Epithelial cell of proximal tubule (primary cell): Measurements from ENCODE around the gene ENPP7. TPM values are rescaled to one million over a fixed set of nuclear protein-coding genes. Genes with fewer than 3 reads are reported as not detected.

Experiments used
- DNase-seq: peaks from one replicate; pipeline ENCODE4 v3.0.0-alpha.2; 2011; ENCODE audit warnings: low read depth
- H3K4me3 ChIP-seq: 2 replicates; pipeline ENCODE4 v1.5.1; 2011; ENCODE audit warnings: low read depth, mild to moderate bottlenecking, low read length
- total RNA-seq: library from RNA; depleted of rRNA; stranded (reverse); fragments of >200 nt; gene quantifications from 2 replicates; pipeline ENCODE4 v1.2.3, GENCODE V29; 2015
- TF ChIP-seq, protein P1 (sequence below): conservative IDR thresholded peaks from 2 replicates; pipeline ENCODE4 v1.5.1; 2012; ENCODE audit warnings: low read depth, mild to moderate bottlenecking, low read length

Gene ENPP7
- total RNA-seq, 1 donor from 2014 or later: not detected

DNA sequence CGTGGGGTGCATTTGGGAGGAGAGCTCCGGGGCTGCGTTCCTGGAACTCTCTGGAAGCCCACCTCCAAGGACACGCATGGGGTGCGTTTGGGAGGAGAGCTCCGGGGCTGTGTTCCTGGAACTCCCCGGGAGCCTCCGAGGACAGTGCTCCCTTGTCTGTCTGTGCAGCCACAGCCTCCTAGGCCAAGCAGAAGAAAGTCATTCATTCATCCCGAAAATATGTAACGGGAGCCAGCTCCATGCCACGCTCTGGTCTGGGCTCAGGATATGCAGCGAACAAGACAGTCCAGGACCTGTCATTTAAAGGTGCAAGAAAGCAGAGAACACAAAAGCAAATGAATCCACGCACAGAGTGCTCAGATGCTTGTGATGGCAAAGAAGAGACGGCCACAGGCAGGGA is 7.9 kb downstream of the ENPP7 start:
- TF ChIP-seq, protein P1, sequence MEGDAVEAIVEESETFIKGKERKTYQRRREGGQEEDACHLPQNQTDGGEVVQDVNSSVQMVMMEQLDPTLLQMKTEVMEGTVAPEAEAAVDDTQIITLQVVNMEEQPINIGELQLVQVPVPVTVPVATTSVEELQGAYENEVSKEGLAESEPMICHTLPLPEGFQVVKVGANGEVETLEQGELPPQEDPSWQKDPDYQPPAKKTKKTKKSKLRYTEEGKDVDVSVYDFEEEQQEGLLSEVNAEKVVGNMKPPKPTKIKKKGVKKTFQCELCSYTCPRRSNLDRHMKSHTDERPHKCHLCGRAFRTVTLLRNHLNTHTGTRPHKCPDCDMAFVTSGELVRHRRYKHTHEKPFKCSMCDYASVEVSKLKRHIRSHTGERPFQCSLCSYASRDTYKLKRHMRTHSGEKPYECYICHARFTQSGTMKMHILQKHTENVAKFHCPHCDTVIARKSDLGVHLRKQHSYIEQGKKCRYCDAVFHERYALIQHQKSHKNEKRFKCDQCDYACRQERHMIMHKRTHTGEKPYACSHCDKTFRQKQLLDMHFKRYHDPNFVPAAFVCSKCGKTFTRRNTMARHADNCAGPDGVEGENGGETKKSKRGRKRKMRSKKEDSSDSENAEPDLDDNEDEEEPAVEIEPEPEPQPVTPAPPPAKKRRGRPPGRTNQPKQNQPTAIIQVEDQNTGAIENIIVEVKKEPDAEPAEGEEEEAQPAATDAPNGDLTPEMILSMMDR: no peak
- no peak for DNase-seq
- H3K4me3 ChIP-seq: no peak overlapping the region

DNA sequence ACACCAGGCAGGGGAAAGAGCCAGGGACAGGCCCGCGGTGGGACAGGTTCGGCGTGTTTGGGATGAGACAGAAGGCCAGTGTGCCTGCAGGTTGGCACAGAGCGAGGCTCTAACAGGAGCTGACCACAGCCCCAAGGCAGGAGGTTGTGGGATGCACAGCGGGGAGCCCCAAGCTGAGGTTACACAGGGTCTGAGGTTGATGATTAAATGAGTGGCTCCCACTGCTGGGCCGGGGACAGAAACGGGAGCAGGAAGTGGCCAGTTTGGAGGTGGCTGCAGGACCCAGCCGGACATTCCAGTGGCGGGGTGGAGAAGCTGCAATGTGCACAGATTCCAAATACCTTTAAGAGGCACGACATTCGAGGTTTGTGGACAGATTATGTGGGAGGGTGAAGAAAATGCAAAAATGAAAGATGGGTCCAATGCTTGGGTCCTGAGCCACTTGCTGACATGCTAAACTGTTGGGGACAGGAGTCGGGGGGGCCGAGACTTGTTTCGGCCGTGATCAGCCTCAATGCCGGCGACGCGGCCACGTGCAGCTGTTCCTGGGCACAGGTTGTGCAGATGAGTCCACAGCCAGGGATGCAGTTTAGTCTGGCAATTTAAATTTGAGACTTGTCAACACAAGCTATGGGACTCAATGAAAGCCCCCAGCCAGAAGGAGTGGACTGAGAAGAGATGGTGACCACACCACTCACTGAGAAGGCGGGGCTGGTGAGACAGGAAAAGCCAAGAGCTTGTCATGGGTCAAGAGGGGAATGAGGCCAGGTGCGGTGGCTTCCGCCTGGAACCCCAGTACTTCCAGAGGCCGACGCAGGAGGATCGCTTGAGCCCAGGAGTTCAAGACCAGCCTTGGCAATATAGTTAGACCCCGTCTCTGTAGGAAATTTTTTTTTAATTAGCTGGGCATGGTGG is 8.7 kb downstream of the ENPP7 start:
- DNase-seq: no peak
- TF ChIP-seq, protein P1: no peak

DNA sequence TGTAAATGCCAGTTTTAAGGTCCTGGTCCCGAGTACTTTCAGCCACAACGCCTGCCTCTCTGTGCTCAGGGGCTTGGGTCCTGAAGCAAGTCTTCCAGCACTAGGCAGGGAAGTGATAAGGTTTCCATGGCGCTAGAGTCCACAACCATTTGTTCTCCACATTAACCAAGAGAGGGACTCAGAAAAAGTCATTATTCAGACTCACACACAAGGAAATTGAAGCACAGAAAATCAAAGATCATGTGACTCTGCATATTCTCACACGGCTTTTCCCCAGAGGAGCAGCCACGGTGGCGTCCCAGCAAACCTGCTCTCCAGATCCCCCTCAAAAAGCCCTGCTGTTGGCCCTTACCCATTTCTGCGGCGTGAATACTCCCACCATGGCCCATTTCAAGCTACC is 9.7 kb downstream of the ENPP7 start:
- no peak for DNase-seq
- no peak overlapping the region for H3K4me3 ChIP-seq
- TF ChIP-seq, protein P1: no peak

More for the DNA sequence above, 8.7 kb downstream of the ENPP7 start:
- no peak overlapping the region for H3K4me3 ChIP-seq

DNA sequence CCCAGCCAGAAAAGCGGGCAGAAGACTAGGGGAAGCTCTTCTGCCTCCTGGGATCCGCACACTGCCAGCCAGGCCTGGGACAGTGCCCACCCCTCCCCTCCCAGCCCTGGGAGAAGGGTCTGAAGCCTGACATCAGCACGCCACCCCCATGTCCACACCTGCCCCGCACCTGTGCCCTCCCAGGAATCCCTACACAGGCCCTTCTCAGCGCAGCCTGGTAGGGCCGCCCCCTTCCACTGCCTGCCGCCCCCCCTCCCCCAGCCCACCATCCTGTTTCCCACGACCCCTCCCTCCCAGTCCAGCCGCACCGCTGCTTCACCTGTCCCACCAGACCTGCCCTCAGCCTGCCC is 10.6 kb downstream of the ENPP7 start:
- TF ChIP-seq, protein P1: no peak
- no peak for DNase-seq
- H3K4me3 ChIP-seq: no peak overlapping the region

DNA sequence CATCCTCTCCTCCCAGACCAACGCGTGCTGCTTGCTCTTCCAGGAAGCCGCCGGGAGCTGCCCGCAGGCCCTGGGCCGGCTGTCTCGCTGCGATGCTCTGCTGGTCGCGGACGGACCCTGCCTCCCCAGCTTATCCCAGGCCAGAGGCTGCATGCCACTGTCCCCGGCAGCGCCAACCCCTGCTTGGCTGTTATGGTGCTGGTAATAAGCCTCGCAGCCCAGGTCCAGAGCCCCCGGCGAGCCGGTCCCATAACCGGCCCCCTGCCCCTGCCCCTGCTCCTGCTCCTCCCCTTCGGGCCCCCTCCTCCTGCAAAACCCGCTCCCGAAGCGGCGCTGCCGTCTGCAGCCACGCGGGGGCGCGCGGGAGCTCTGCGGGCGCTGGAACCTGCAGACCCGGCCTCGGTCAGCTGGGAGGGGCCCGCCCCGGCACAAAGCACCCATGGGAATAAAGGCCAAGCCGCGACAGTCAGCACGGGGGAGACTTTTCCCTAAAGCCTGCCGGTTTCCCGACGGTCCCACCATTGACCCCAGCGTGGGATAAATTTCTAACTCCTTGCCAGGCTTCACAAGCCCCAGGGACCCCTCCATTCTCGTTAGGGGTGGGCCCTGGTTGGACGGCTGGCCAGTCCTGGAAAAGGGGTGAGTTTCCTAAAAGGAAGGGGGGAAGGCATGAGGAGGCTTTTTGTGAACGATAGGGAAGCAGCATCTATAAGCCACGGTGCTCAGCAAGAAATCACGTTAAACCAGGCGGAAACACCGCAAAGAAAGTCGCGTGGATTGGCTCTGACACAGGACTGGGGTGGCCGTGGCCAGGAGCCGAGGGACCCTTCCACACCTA is 11.2 kb downstream of the ENPP7 start:
- DNase-seq: no peak
- TF ChIP-seq, protein P1: peak; percentile 78
- no peak overlapping the region for H3K4me3 ChIP-seq

DNA sequence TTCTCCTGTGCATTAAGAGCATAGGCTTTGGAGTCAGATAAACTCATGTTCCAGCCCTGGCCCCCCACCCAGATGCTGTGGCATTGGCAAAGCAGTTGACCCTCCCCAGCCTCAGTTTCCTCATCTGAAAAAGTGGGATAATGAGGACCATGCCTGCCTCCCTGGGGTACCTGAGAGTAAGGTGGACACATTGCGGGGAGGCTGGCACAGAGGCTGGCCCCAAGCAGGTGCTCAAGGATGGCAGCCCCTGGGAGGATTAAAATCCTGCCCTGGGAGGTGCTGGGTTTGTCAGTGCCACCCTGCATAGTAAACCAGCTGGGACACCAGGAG is 11.8 kb downstream of the ENPP7 start:
- no peak overlapping the region for H3K4me3 ChIP-seq
- TF ChIP-seq, protein P1: no peak
- no peak for DNase-seq
